Umbilical cord (tissue), 2 donors: ENCODE data around the gene GJE1. TPM values are rescaled to one million over a fixed set of nuclear protein-coding genes. Genes with fewer than 3 reads are reported as not detected.

ENCODE experiments used
- DNase-seq: peaks from one replicate; pipeline ENCODE4 v3.0.0-alpha.2; 2015; ENCODE audit warnings: low spot score
- total RNA-seq: library from RNA; depleted of rRNA; stranded (reverse); fragments of >200 nt; gene quantifications from one replicate; pipeline ENCODE4 v1.2.3, GENCODE V29; 2014; ENCODE audit warnings: low replicate concordance; ENCODE audit not compliant: insufficient read depth

The GJE1 gene
- total RNA-seq, 1 donor from 2014 or later: not detected

DNA sequence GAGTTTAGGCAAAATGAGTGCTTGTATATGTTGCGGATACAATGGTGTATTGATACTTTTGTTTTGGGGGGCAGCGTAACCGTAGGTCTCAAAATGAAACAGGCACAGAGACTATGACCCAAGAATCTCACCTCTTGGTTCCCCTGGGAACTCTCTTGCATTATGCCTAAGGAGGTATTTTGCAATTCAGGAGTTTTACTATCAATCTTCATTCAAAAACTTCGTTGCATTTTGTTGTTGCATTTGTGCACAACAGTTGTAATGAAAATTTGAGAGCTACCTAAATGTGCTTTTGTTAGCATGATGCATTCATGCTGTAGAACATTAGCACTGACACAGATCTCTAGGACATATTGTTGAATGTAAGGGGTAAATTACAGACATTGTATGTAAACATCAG, 32.5 kb downstream of the GJE1 start:
- DNase-seq: no peak

DNA sequence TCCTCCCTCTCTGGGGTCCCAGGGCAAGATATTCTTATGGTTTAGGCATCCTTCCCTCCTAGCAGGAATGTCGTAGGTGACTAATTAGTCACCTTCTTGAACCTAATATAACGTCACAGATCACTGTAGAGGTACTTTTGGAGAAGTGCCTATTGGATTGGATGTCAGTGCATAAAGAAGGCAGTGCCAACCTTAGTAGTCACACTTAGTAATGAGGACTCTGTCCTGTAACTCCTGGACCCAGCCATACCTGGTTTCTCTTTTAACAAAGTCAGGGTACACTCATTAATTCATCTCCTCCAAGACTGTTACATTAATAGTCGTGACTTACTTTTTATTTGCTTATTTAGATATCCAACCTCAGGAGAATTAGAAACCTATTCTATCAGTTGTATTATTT, 34.3 kb downstream of the GJE1 start:
- no peak for DNase-seq

DNA sequence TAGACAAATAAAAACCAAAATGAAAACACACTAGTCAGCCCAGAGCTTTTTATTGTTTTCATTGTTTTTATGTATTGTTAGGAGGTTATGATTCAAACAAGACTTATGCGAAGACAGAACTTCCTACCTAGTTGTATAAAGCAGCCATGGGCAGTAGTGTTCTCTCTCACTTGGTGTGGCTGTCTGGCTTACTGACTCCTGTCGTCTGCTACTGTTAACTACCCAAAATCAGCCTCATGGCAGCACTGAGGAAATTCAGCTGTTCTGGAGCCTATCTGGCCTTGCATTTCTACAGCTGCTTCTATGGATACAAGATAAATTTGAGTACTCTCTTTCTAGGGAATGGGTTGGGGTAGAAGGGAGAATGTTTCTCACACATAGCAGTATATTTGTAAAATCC, 34.8 kb downstream of the GJE1 start:
- DNase-seq: no peak

DNA sequence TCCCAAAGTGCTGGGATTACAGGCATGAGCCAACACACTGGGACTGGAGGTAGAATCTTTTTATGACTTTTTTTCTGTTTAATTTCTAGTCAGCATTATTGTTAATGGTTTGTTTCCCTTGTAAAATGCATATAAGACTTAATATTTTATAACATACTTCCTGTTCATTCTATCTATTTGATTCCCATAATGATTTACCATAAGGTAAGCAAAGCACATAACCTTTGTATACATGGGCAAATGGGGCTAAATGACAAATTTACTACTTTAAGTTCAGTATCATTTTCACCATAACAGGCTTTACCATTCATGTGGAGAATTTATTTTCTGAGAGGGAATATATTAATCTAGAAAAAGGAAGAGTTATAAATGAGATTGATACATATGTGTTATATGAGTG, 38.6 kb downstream of the GJE1 start:
- DNase-seq: no peak

DNA sequence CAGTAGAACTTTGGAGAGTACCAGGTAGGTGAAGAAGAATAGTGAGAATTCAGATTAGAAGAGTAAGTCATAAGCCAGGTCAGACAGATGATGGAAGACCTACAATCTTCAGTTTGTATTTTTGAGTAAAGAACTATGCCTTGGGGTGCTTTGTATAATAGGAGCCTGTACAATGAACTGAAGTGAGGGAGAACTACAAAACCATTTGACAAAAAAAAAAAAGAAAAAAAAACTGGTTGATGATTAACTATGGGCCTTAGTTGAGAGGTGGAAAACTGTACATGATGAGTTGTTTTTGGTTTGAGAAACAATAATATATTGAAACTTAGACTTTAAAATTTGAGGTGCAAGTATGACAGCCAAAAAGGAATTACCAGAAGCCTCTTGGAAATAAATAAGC, 40.0 kb downstream of the GJE1 start:
- no peak for DNase-seq

DNA sequence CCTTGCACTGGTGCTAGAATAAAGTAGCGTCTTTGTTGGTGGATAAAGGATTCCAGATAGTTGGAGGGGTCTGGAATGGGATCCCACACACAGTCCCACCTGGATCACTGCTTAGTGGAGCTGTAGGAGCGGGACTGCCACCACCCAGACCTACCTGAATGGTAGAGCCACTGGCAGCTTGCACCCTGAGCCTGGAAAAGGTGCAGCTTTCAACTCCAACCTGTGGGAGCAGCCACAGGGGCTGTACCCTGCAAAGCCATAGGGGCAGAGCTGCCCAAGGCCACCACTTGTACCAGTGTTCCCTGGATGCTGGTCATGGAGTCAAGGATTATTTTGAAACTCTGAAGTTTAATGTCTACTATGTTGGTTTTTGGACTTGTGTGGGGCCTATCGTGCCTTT, 41.3 kb downstream of the GJE1 start:
- DNase-seq: no peak

DNA sequence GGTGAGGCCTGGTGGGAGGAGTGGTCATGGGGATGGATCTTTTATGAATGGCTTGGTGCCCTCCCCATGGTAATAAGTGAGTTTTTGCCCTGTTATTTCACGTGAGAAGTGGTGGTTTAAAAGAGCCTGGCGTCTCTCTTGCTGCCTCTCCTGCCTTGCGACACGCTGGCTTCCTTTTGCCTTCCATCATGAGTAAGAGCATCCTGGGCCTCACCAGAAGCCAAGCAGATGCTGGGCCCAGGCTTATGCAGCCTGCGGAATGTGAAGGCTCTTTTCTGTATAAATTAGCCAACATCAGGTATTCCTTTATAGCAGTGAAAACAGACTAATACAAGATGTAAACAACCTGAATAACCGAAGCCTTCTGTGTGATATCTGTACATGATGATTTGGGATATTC, 42.0 kb downstream of the GJE1 start:
- DNase-seq: no peak

DNA sequence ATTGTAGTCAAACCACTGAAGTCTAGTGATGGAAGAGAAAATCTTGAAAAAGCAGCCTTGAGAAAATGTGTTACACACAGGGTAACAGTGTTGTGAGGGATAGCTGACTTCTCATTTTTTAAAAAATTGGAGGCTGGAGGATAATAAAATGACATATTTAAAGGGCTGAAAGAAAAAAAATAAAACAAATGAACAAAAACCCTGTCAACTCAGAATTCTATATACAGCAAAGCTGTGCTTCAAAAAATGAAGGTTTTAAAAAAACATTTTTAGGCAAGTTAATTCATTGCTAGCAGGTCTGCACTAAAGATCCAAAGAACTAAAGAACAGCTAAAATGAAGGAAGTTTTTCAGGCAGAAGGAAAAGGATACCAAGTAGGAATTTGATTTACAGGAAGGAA, 45.4 kb downstream of the GJE1 start:
- no peak for DNase-seq

DNA sequence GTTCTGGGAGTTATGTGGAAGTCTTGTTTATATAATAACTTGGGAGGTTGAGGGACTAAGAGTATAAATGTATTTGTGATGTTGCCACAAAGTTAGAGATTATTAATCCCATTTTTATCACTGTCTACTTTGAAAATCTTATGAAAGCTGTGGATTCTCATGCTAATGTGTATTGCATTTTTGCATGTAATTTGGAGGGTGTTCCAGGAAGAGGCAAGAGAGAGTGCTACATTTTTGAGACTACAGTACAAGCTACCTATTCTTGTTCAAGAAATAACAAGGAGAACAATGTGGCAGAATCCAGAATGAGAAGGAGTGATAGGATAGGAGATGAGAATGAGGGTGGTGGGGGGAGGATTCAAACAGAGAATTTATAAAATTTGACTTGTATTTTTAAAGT, 49.3 kb downstream of the GJE1 start:
- DNase-seq: no peak

DNA sequence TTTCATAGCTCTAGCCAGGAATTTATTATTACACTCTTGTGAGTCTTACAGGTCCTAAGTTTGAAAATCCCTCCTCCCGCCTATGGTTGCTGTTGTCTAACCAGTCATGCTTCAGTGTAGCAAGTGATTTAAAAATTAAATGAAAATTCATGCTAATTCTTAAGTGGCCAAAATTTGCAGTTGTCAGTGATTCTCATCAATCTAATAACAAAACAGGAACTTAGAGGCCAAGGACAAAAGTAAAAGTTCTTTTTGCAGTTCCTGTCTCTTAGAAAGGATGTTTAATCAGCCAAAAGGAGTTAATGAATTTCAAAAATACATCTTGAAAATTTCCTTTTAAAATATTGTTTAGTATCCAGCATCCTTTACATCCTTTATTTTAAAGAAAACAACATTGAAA, 50.6 kb downstream of the GJE1 start:
- DNase-seq: no peak

DNA sequence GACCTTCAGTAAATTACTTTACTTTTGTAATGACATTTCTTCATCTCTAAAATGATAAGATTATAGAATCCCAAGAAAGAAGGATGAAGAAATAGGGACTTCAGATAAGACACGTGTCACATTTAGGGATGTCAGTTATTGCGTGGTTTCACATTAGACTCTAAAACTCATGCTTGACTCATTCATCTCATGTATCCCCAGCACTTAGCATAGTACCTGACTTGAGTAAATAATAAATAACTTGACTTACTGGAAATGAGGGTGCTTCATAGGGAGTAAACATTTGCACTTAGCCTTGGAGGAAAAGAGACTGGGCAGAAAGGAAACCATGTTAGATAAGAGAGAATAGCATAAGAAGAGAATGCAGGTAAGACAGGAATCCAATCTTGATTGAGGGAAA, 51.6 kb downstream of the GJE1 start:
- no peak for DNase-seq

Other genes starting within 250 kb of the GJE1 start
- gene NMBR, start 14.2 kb downstream of the GJE1 start, total RNA-seq: 0.48 TPM
- gene VTA1, start 14.3 kb downstream of the GJE1 start, total RNA-seq: 35.9 TPM
- 104 TPM for gene ADGRG6, start 169.1 kb downstream of the GJE1 start, total RNA-seq